Endothelial cell of umbilical vein (primary cell): ENCODE results near the gene TRIM46. TPM values are rescaled to one million over a fixed set of nuclear protein-coding genes. Genes with fewer than 3 reads are reported as not detected.

Experiments used
- BruUV-seq: library from RNA; stranded (reverse); fragments of 400-500 nt; replicated peaks from 2 replicates; lab custom pipeline; 2021; lab: Mats Ljungman, UMichigan
- CTCF ChIA-PET: fragments of 300-600, 350-600 bp; sonication (Branson Sonifier 250); formaldehyde crosslinking; loops from one replicate; lab custom pipeline; 2021; ENCODE audit warnings: antibody characterized with exemption, inconsistent platforms; lab: Charles Lee
- POLR2A ChIA-PET: fragments of 300-600, 350-600 bp; sonication (Branson Sonifier 250); formaldehyde crosslinking; loops from one replicate; lab custom pipeline; 2021; ENCODE audit warnings: antibody characterized with exemption, inconsistent platforms; lab: Charles Lee
- DNase-seq: peaks from one replicate; pipeline ENCODE4 v3.0.0-alpha.2; 2011; ENCODE audit warnings: low read depth, low spot score
- FAIRE-seq: peaks from 2 replicates; lab custom pipeline; 2011; peaks lifted over from hg19 to GRCh38; lab: Jason Lieb, UNC
- H2AFZ ChIP-seq: 2 replicates; pipeline ENCODE4 v1.6.0; 2012; ENCODE audit warnings: low read depth, low read length, control low read depth, inconsistent platforms
- H3K27ac ChIP-seq: 2 replicates; pipeline ENCODE4 v1.5.1; 2011; ENCODE audit warnings: low read depth, mild to moderate bottlenecking, control low read depth, low read length, moderate library complexity; ENCODE audit not compliant: insufficient read depth
- H3K27me3 ChIP-seq, 2 experiments: 2 replicates each; pipeline versions ENCODE4 v1.6.0 to v1.6.1; 2011; ENCODE audit warnings: low read length in 2 of 2, mixed read lengths in 1 of 2; ENCODE audit not compliant: control insufficient read depth in 2 of 2, insufficient read depth in 2 of 2
- H3K36me3 ChIP-seq, 2 experiments: 2 replicates in 1 of 2; 3 replicates in 1 of 2; pipeline ENCODE4 v1.5.1; 2011; ENCODE audit warnings: low read length in 2 of 2, mild to moderate bottlenecking in 1 of 2, moderate library complexity in 1 of 2; ENCODE audit not compliant: control insufficient read depth in 2 of 2, insufficient read depth in 2 of 2; ENCODE audit errors: extremely low read depth in 1 of 2
- H3K4me1 ChIP-seq: 3 replicates; pipeline ENCODE4 v1.5.1; 2011; ENCODE audit warnings: mild to moderate bottlenecking, low read length; ENCODE audit not compliant: control insufficient read depth, insufficient read depth; ENCODE audit errors: extremely low read depth
- H3K4me2 ChIP-seq: 2 replicates; pipeline ENCODE4 v1.6.1; 2011; ENCODE audit warnings: low read length, control low read depth, mixed read lengths; ENCODE audit not compliant: insufficient read depth
- H3K4me3 ChIP-seq, 3 experiments: fragments of 200-600 bp in 1 of 3; sonication (generic), shearing (Covaris generic) in 1 of 3; replicated peaks in 1 of 3; 2 replicates each; pipeline ENCODE4 v1.5.1; 2011 to 2016; ENCODE audit warnings: control low read depth in 3 of 3, low read length in 3 of 3, mild to moderate bottlenecking in 2 of 3, inconsistent platforms in 1 of 3, low read depth in 1 of 3, moderate library complexity in 1 of 3; ENCODE audit not compliant: insufficient read depth in 1 of 3
- H3K79me2 ChIP-seq: 2 replicates; pipeline ENCODE4 v1.6.0; 2012; ENCODE audit warnings: low read length, inconsistent platforms; ENCODE audit not compliant: control insufficient read depth, insufficient read depth
- H3K9ac ChIP-seq: replicated peaks from 2 replicates; pipeline ENCODE3; 2011; ENCODE audit warnings: low read length, control low read depth; ENCODE audit not compliant: insufficient read depth; ENCODE audit errors: extremely low read depth
- H3K9me1 ChIP-seq: replicated peaks from 3 replicates; pipeline ENCODE4 v1.6.0; 2011; ENCODE audit warnings: mild to moderate bottlenecking, low read length; ENCODE audit not compliant: control insufficient read depth, insufficient read depth; ENCODE audit errors: extremely low read depth
- H3K9me3 ChIP-seq: replicated peaks from 2 replicates; pipeline ENCODE4 v1.5.1; 2012; ENCODE audit warnings: low read length, inconsistent platforms; ENCODE audit not compliant: control insufficient read depth, insufficient read depth
- H4K20me1 ChIP-seq: replicated peaks from 2 replicates; pipeline ENCODE3; 2011; ENCODE audit warnings: mild to moderate bottlenecking, low read length; ENCODE audit not compliant: control insufficient read depth, insufficient read depth; ENCODE audit errors: extremely low read depth
- CTCF ChIP-seq, 2 donors: IDR thresholded peaks; 1 replicate in 1 of 2; 2 replicates in 1 of 2; pipeline ENCODE4 v1.5.1; 2011; ENCODE audit warnings: low read length in 2 of 2, mild to moderate bottlenecking in 2 of 2, moderate library complexity in 2 of 2, control low read depth in 1 of 2, inconsistent platforms in 1 of 2, low read depth in 1 of 2; ENCODE audit not compliant: insufficient read depth in 1 of 2; ENCODE audit errors: extremely low read depth in 1 of 2
- EZH2 ChIP-seq: IDR thresholded peaks from 2 replicates; pipeline ENCODE4 v1.6.1; 2012; ENCODE audit warnings: borderline replicate concordance, low read depth, mild to moderate bottlenecking, moderate library complexity, low read length, inconsistent platforms; ENCODE audit not compliant: severe bottlenecking
- FOS ChIP-seq: IDR thresholded peaks from 2 replicates; pipeline ENCODE4 v1.6.1; 2011; ENCODE audit warnings: mild to moderate bottlenecking, low read length, moderate library complexity, borderline replicate concordance; ENCODE audit not compliant: insufficient read depth
- GATA2 ChIP-seq: IDR thresholded peaks from 2 replicates; pipeline ENCODE4 v1.7.0; 2011; ENCODE audit warnings: low read depth, mild to moderate bottlenecking, moderate library complexity, mixed read lengths, low read length; ENCODE audit not compliant: insufficient read length, insufficient read depth
- JUN ChIP-seq: IDR thresholded peaks from 2 replicates; pipeline ENCODE4 v1.6.1; 2011; ENCODE audit warnings: borderline replicate concordance, low read depth; ENCODE audit not compliant: insufficient read length, insufficient read depth
- MAX ChIP-seq: IDR thresholded peaks from 2 replicates; pipeline ENCODE4 v1.6.1; 2011; ENCODE audit not compliant: insufficient read depth, insufficient read length
- MYC ChIP-seq: IDR thresholded peaks from one replicate; pipeline ENCODE4 v1.6.1; 2011; ENCODE audit warnings: mild to moderate bottlenecking, low read depth, low read length
- POLR2A ChIP-seq: IDR thresholded peaks from 2 replicates; pipeline ENCODE4 v1.6.1; 2012; ENCODE audit warnings: low read depth, mild to moderate bottlenecking, control low read depth, low read length
- POLR2AphosphoS5 ChIP-seq: IDR thresholded peaks from 2 replicates; pipeline ENCODE4 v1.6.1; 2012; ENCODE audit warnings: low read depth, mild to moderate bottlenecking, control low read depth, low read length, moderate library complexity; ENCODE audit not compliant: insufficient read depth
- dilution Hi-C: fragments of 300-500 bp; cut with MboI; formaldehyde crosslinking; loops from one replicate; pipeline ENCODE4 v1.15.0; 2019; ENCODE audit warnings: low sequenced_read_pairs; ENCODE audit not compliant: extremely low pct_ligation_motif_present
- intact Hi-C: fragments of 100-400 bp; cut with micrococcal nuclease; formaldehyde crosslinking; loops from one replicate; pipeline ENCODE4 v1.10.0; 2022
- polyA plus RNA-seq, 4 experiments: library from polyadenylated mRNA; depleted of rRNA in 3 of 4; stranded (reverse) in 3 of 4; unstranded in 1 of 4; fragments of >200 nt; gene quantifications; 2 replicates each; pipeline versions ENCODE4 v1.2.1 to v1.2.3, GENCODE V29; 2011 to 2012; ENCODE audit warnings: missing spikeins in 1 of 4
- total RNA-seq: library from RNA; stranded (reverse); gene quantifications from 2 replicates; pipeline ENCODE4 v1.2.3, GENCODE V29; 2021

TRIM46 gene
- total and polyA plus RNA-seq, 2 donors (not counting 3 experiments of a cell fraction or from before 2014, with no cell fraction given): 9.5 to 10.0 TPM

GRCh38 chr1:155141749-155142148, 31.9 kb upstream of the TRIM46 start:
- no TSS peak for BruUV-seq
- POLR2A ChIA-PET: no interaction called here
- H3K9me3 ChIP-seq: no peaks in the 10 kb centered on the region
- no peaks in the 10 kb centered on the region for H3K9me1 ChIP-seq
- no peak overlapping the region for H3K27ac ChIP-seq
- FAIRE-seq (no peak), DNase-seq (no peak)
- H4K20me1 ChIP-seq: no peaks in the 10 kb centered on the region
- H3K9ac ChIP-seq: no peak overlapping the region
- dilution Hi-C loops (no loop called here), intact Hi-C loops (loop anchor here (2.0 kb wide), 1 partner anchor 15 kb away; the partner anchor contains the start of gene EFNA1)
- TF ChIP-seq FOS (no peak), EZH2 (no peak), JUN (no peak), GATA2 (no peak), MYC (no peak), MAX (no peak), POLR2AphosphoS5 (no peak), POLR2A (no peak), CTCF (IDR thresholded peaks at IDR 0.05; ENCODE audit: extremely low read depth in 1 of 2, insufficient read depth in 1 of 2, low read depth in 1 of 2, low read length in 2 of 2) (no peak)
- H2AFZ ChIP-seq: no peak overlapping the region
- peaks cover 22% of the 10 kb centered on the region for H3K79me2 ChIP-seq
- peaks cover 14% of the 10 kb centered on the region for H3K4me1 ChIP-seq
- no peak overlapping the region for H3K4me3 ChIP-seq
- CTCF ChIA-PET: interaction anchor here (1.1 kb wide), 1 partner anchor 31 kb away, joined by 3 read pairs; the partner anchor contains the start of gene KRTCAP2
- peaks cover 3 to 4% of the 10 kb centered on the region in 2 experiments for H3K27me3 ChIP-seq
- H3K4me2 ChIP-seq: no peak overlapping the region
- peaks cover 0 to 2% of the 10 kb centered on the region in 2 experiments for H3K36me3 ChIP-seq
